SH-SY5Y (cell line): ENCODE data around the gene BCR.

Experiments used
- GATA2 ChIP-seq: IDR thresholded peaks from 2 replicates; pipeline ENCODE4 v1.6.1; 2011; ENCODE audit warnings: mild to moderate bottlenecking, low read depth, low read length
- GATA3 ChIP-seq: IDR thresholded peaks from 2 replicates; pipeline ENCODE4 v1.6.1; 2011; ENCODE audit warnings: low read depth, mild to moderate bottlenecking, low read length, moderate library complexity

- TF ChIP-seq GATA2 (no peak), GATA3 (no peak)
These were observed 45.0 kb downstream of the BCR start for GRCh38 chr22:23225337-23225723.
